Ramos (cell line): ENCODE results near the gene UQCC3.
"Not testable (repeated sequence)": the region's sequence is repeated elsewhere in the genome, so short reads cannot be mapped to it uniquely, and the experiment has no call there.

Source experiments
- in situ Hi-C: fragments of 300-500 bp; cut with MboI; formaldehyde crosslinking; loops from one replicate; pipeline ENCODE4 v1.14.3; 2022; ENCODE audit warnings: low sequenced_read_pairs; ENCODE audit not compliant: unreplicated experiment

UQCC3 gene

GRCh38 chr11:62693624-62694023 lies 22.2 kb downstream of the UQCC3 start:
- in situ Hi-C loops: loop anchor here (10.0 kb wide), 2 partner anchors 269 to 299 kb away; no protein-coding TSS in a partner anchor

GRCh38 chr11:62694455-62695167 lies 23.1 kb downstream of the UQCC3 start:
- in situ Hi-C loops: loop anchor here (10.0 kb wide), 2 partner anchors 270 to 300 kb away; no protein-coding TSS in a partner anchor

GRCh38 chr11:62702246-62702645 lies 30.8 kb downstream of the UQCC3 start:
- in situ Hi-C loops: no loop called here

GRCh38 chr11:62703921-62704320 lies 32.4 kb downstream of the UQCC3 start:
- in situ Hi-C loops: not testable (repeated sequence)

GRCh38 chr11:62705413-62705812 lies 33.9 kb downstream of the UQCC3 start:
- in situ Hi-C loops: no loop called here

- in situ Hi-C loops: no loop called here
These were observed 34.7 kb downstream of the UQCC3 start for GRCh38 chr11:62705880-62706849.

GRCh38 chr11:62706850-62707247 lies 35.4 kb downstream of the UQCC3 start:
- in situ Hi-C loops: no loop called here

- in situ Hi-C loops: no loop called here
These were observed 35.9 kb downstream of the UQCC3 start, which contains the start of the genes BSCL2 and GNG3 for GRCh38 chr11:62707277-62707861. TSS of gene BSCL2 (minus strand) at chr11:62707424. CDS start at chr11:62707195, 229 bp downstream. TSS of gene GNG3 (plus strand) at chr11:62707676. CDS start at chr11:62708296, 620 bp downstream.

GRCh38 chr11:62708392-62708791 lies 36.9 kb downstream of the UQCC3 start:
- in situ Hi-C loops: no loop called here

GRCh38 chr11:62708793-62709192 lies 37.3 kb downstream of the UQCC3 start:
- in situ Hi-C loops: no loop called here

- in situ Hi-C loops: no loop called here
These were observed 38.0 kb downstream of the UQCC3 start for GRCh38 chr11:62709247-62710000.

GRCh38 chr11:62710001-62710345 lies 38.5 kb downstream of the UQCC3 start:
- in situ Hi-C loops: no loop called here

GRCh38 chr11:62712276-62712812 lies 40.9 kb downstream of the UQCC3 start:
- in situ Hi-C loops: no loop called here

GRCh38 chr11:62712861-62713260 lies 41.4 kb downstream of the UQCC3 start:
- in situ Hi-C loops: no loop called here

- in situ Hi-C loops: no loop called here
These were observed 41.9 kb downstream of the UQCC3 start for GRCh38 chr11:62713343-62713742.

GRCh38 chr11:62715150-62716130 lies 44.0 kb downstream of the UQCC3 start:
- in situ Hi-C loops: no loop called here

GRCh38 chr11:62716206-62716605 lies 44.7 kb downstream of the UQCC3 start:
- in situ Hi-C loops: no loop called here

GRCh38 chr11:62716816-62717215 lies 45.3 kb downstream of the UQCC3 start:
- in situ Hi-C loops: no loop called here
